KOPT-K1 (cell line): ENCODE measurements around the gene BCR.

ENCODE experiments used
- H3K27ac ChIP-seq: fragments of 200-600 bp; sonication (generic); 2 replicates; pipeline ENCODE4 v1.5.1; 2016; ENCODE audit warnings: antibody characterized with exemption, mild to moderate bottlenecking, low read depth, low read length; ENCODE audit not compliant: poor library complexity, severe bottlenecking
- H3K36me3 ChIP-seq: fragments of 200-600 bp; sonication (generic); 2 replicates; pipeline ENCODE4 v1.5.1; 2017; ENCODE audit warnings: antibody characterized with exemption, mild to moderate bottlenecking, low read length, moderate library complexity; ENCODE audit not compliant: insufficient read depth
- H3K9me3 ChIP-seq: fragments of 200-600 bp; sonication (generic); 2 replicates; pipeline ENCODE4 v1.5.1; 2017; ENCODE audit warnings: antibody characterized with exemption, low read length, mild to moderate bottlenecking; ENCODE audit not compliant: insufficient read depth, poor library complexity, severe bottlenecking

Gene BCR

GRCh38 chr22:23193882-23194281 is 13.6 kb downstream of the BCR start:
- Histone ChIP-seq H3K36me3 (peaks cover 59% of the 10 kb centered on the region), H3K9me3 (no peaks in the 10 kb centered on the region), H3K27ac (no peak overlapping the region)

- Histone ChIP-seq H3K36me3 (peaks cover 57% of the 10 kb centered on the region), H3K27ac (no peak overlapping the region)
Observed at GRCh38 chr22:23196165-23196564, 15.9 kb downstream of the BCR start.

GRCh38 chr22:23197836-23198235 is 17.5 kb downstream of the BCR start:
- Histone ChIP-seq H3K27ac (no peak overlapping the region), H3K9me3 (no peaks in the 10 kb centered on the region), H3K36me3 (peaks cover 41% of the 10 kb centered on the region)

More at GRCh38 chr22:23196165-23196564, 15.9 kb downstream of the BCR start:
- no peaks in the 10 kb centered on the region for H3K9me3 ChIP-seq

GRCh38 chr22:23199159-23199558 is 18.9 kb downstream of the BCR start:
- peaks cover 43% of the 10 kb centered on the region for H3K36me3 ChIP-seq

GRCh38 chr22:23200898-23201297 is 20.6 kb downstream of the BCR start:
- peaks cover 53% of the 10 kb centered on the region for H3K36me3 ChIP-seq
- H3K27ac ChIP-seq = peak overlapping the region; percentile 16
- H3K9me3 ChIP-seq = no peaks in the 10 kb centered on the region

More at GRCh38 chr22:23199159-23199558, 18.9 kb downstream of the BCR start:
- no peaks in the 10 kb centered on the region for H3K9me3 ChIP-seq
- no peak overlapping the region for H3K27ac ChIP-seq

GRCh38 chr22:23202812-23203451 is 22.6 kb downstream of the BCR start:
- H3K9me3 ChIP-seq = no peaks in the 10 kb centered on the region
- peaks cover 51% of the 10 kb centered on the region for H3K36me3 ChIP-seq
- no peak overlapping the region for H3K27ac ChIP-seq

GRCh38 chr22:23203452-23204124 is 23.3 kb downstream of the BCR start:
- Histone ChIP-seq H3K36me3 (peaks cover 55% of the 10 kb centered on the region), H3K27ac (no peak overlapping the region), H3K9me3 (no peaks in the 10 kb centered on the region)

GRCh38 chr22:23204125-23204488 is 23.8 kb downstream of the BCR start:
- Histone ChIP-seq H3K9me3 (no peaks in the 10 kb centered on the region), H3K36me3 (peaks cover 52% of the 10 kb centered on the region), H3K27ac (no peak overlapping the region)

GRCh38 chr22:23204541-23205157 is 24.3 kb downstream of the BCR start:
- Histone ChIP-seq H3K36me3 (peaks cover 46% of the 10 kb centered on the region), H3K27ac (no peak overlapping the region), H3K9me3 (no peaks in the 10 kb centered on the region)

- H3K36me3 ChIP-seq = peaks cover 46% of the 10 kb centered on the region
Observed at GRCh38 chr22:23205339-23206049, 25.2 kb downstream of the BCR start.

GRCh38 chr22:23206915-23207314 is 26.6 kb downstream of the BCR start:
- Histone ChIP-seq H3K36me3 (peaks cover 42% of the 10 kb centered on the region), H3K9me3 (no peaks in the 10 kb centered on the region), H3K27ac (no peak overlapping the region)

More at GRCh38 chr22:23205339-23206049, 25.2 kb downstream of the BCR start:
- Histone ChIP-seq H3K9me3 (no peaks in the 10 kb centered on the region), H3K27ac (no peak overlapping the region)

GRCh38 chr22:23207729-23208393 is 27.6 kb downstream of the BCR start:
- no peaks in the 10 kb centered on the region for H3K9me3 ChIP-seq
- peak overlapping the region; percentile 9 for H3K27ac ChIP-seq
- peaks cover 41% of the 10 kb centered on the region for H3K36me3 ChIP-seq

GRCh38 chr22:23210428-23211170 is 30.3 kb downstream of the BCR start:
- no peaks in the 10 kb centered on the region for H3K9me3 ChIP-seq
- H3K36me3 ChIP-seq = peaks cover 19% of the 10 kb centered on the region; the same call in 1 of the 2 replicates
- no peak overlapping the region for H3K27ac ChIP-seq

- Histone ChIP-seq H3K9me3 (no peaks in the 10 kb centered on the region), H3K36me3 (0 out of 2 replicates have a peak, but pooled peaks cover 17% of the 10 kb centered on the region), H3K27ac (peak overlapping the region; percentile 55)
Observed at GRCh38 chr22:23211622-23212021, 31.3 kb downstream of the BCR start.
